A549 (cell line): ENCODE results near the gene CLIC5. TPM values are rescaled to one million over a fixed set of nuclear protein-coding genes. Genes with fewer than 3 reads are reported as not detected.

Source experiments
- ATAC-seq, 2 experiments: fragments of 200-7000 bp in 1 of 2; fragments of >200 bp in 1 of 2; cut with Nextera tagmentation in 1 of 2; cut with Tn5 transposase in 1 of 2; 3 replicates each; pipeline versions ENCODE4 v1.8.0 to v1.9.1; 2018 to 2020; ENCODE audit warnings: mild to moderate bottlenecking in 1 of 2, moderate library complexity in 1 of 2
- CTCF ChIA-PET: fragments of 300-600 bp; sonication (Branson Sonifier 250); formaldehyde crosslinking; extraction: SDS; loops from one replicate; lab custom pipeline; 2021; ENCODE audit warnings: antibody characterized with exemption, inconsistent platforms; lab: Yijun Ruan, JAX
- POLR2A ChIA-PET: fragments of 350-600 bp; formaldehyde crosslinking; extraction: SDS; loops from one replicate; lab custom pipeline; 2021; ENCODE audit warnings: antibody characterized with exemption, inconsistent platforms; lab: Yijun Ruan, JAX
- DNase-seq, 2 experiments: peaks; one replicate each; pipeline versions ENCODE4 v3.0.0 to v3.0.0-alpha.2; 2011 to 2016; ENCODE audit warnings: low read depth in 1 of 2, low spot score in 1 of 2
- FAIRE-seq: peaks from 2 replicates; lab custom pipeline; 2011; peaks lifted over from hg19 to GRCh38; lab: Jason Lieb, UNC
- H3K27ac ChIP-seq, 2 experiments: fragments of >200 bp; sonication (Bioruptor Twin); formaldehyde crosslinking; 3 replicates each; pipeline ENCODE4 v1.5.1; 2016 to 2017
- H3K4me1 ChIP-seq: fragments of >200 bp; sonication (Bioruptor Twin); formaldehyde crosslinking; 3 replicates; pipeline ENCODE4 v1.6.1; 2016
- H3K4me2 ChIP-seq: fragments of >200 bp; sonication (Bioruptor Twin); formaldehyde crosslinking; 3 replicates; pipeline ENCODE4 v1.6.1; 2016
- H3K4me3 ChIP-seq: fragments of >200 bp; sonication (Bioruptor Twin); formaldehyde crosslinking; 3 replicates; pipeline ENCODE4 v1.5.1; 2016
- H3K9me3 ChIP-seq: fragments of >200 bp; sonication (Bioruptor Twin); formaldehyde crosslinking; 3 replicates; pipeline ENCODE4 v1.6.1; 2016
- BHLHE40 ChIP-seq: IDR thresholded peaks from 2 replicates; pipeline ENCODE4 v1.6.1; 2012; ENCODE audit warnings: low read depth, low read length, inconsistent platforms
- CHD2 ChIP-seq: fragments of 150-350 bp; IDR thresholded peaks from 2 replicates; pipeline ENCODE4 v1.6.1; 2014; ENCODE audit warnings: low read length; ENCODE audit not compliant: partially characterized antibody
- CHD4 ChIP-seq: fragments of 200-600 bp; sonication (generic); IDR thresholded peaks from 2 replicates; pipeline ENCODE4 v1.6.1; 2016; ENCODE audit warnings: antibody characterized with exemption, mild to moderate bottlenecking, borderline replicate concordance
- E2F6 ChIP-seq: IDR thresholded peaks from 2 replicates; pipeline ENCODE4 v1.6.1; 2012; ENCODE audit warnings: low read depth, borderline replicate concordance
- FOXS1 ChIP-seq: fragments of 250-450 bp; sonication (Bioruptor Pico); IDR thresholded peaks from 2 replicates; pipeline ENCODE4 v1.5.0; 2020; ENCODE audit warnings: mild to moderate bottlenecking, moderate library complexity
- HES2 ChIP-seq: fragments of >200 bp; sonication (Bioruptor Twin); formaldehyde crosslinking; IDR thresholded peaks from 2 replicates; pipeline ENCODE4 v1.6.1; 2016
- HEYL ChIP-seq: fragments of 250-450 bp; sonication (Bioruptor Pico); IDR thresholded peaks from 2 replicates; pipeline ENCODE4 v1.8.0; 2021; ENCODE audit warnings: mild to moderate bottlenecking, moderate library complexity
- HOXA7 ChIP-seq: fragments of 250-450 bp; sonication (Bioruptor Pico); IDR thresholded peaks from 2 replicates; pipeline ENCODE4 v1.5.0; 2020; ENCODE audit warnings: mild to moderate bottlenecking, moderate library complexity
- HOXB13 ChIP-seq: fragments of 250-450 bp; sonication (Bioruptor Pico); IDR thresholded peaks from 2 replicates; pipeline ENCODE4 v1.5.0; 2020; ENCODE audit warnings: low read depth, mild to moderate bottlenecking, moderate library complexity
- HOXB5 ChIP-seq: fragments of 250-450 bp; sonication (Bioruptor Pico); IDR thresholded peaks from 2 replicates; pipeline ENCODE4 v1.5.0; 2020; ENCODE audit warnings: mild to moderate bottlenecking, moderate library complexity
- JUNB ChIP-seq: fragments of >200 bp; sonication (Bioruptor Twin); formaldehyde crosslinking; IDR thresholded peaks from 2 replicates; pipeline ENCODE4 v1.6.1; 2016
- KDM1A ChIP-seq: fragments of 200-600 bp; sonication (generic); IDR thresholded peaks from 2 replicates; pipeline ENCODE4 v1.6.1; 2016; ENCODE audit warnings: low read depth, mild to moderate bottlenecking
- MAFK ChIP-seq: fragments of 450-650 bp; IDR thresholded peaks from 2 replicates; pipeline ENCODE4 v1.6.1; 2014; ENCODE audit not compliant: partially characterized antibody
- MAX ChIP-seq: IDR thresholded peaks from 2 replicates; pipeline ENCODE4 v1.6.1; 2012
- MAZ ChIP-seq: fragments of 150-350 bp; IDR thresholded peaks from 2 replicates; pipeline ENCODE4 v1.6.1; 2014; ENCODE audit warnings: antibody characterized with exemption, low read depth, low read length, borderline replicate concordance
- MYC ChIP-seq: IDR thresholded peaks from 2 replicates; pipeline ENCODE4 v1.6.1; 2012; ENCODE audit warnings: mild to moderate bottlenecking, inconsistent platforms, low read length, improper control_type of control experiment, borderline replicate concordance
- NFE2L2 ChIP-seq: fragments of 150-350 bp; conservative IDR thresholded peaks from 2 replicates; pipeline ENCODE4 v1.6.1; 2014; ENCODE audit warnings: low read length
- NPAS2 ChIP-seq: fragments of 250-450 bp; sonication (Bioruptor Pico); IDR thresholded peaks from 2 replicates; pipeline ENCODE4 v1.8.0; 2022; ENCODE audit warnings: mild to moderate bottlenecking, moderate library complexity, borderline replicate concordance
- NR3C1 ChIP-seq: fragments of >200 bp; sonication (Bioruptor Twin); formaldehyde crosslinking; IDR thresholded peaks from 3 replicates; pipeline ENCODE4 v1.6.1; 2017
- PHF8 ChIP-seq: fragments of 200-600 bp; sonication (generic); IDR thresholded peaks from 2 replicates; pipeline ENCODE4 v1.6.1; 2016; ENCODE audit warnings: low read depth, mild to moderate bottlenecking, antibody characterized with exemption, moderate library complexity, borderline replicate concordance
- POLR2A ChIP-seq: IDR thresholded peaks from 2 replicates; pipeline ENCODE4 v1.6.1; 2012; ENCODE audit warnings: mild to moderate bottlenecking, low read length
- RARB ChIP-seq: fragments of 250-450 bp; sonication (Bioruptor Pico); IDR thresholded peaks from 2 replicates; pipeline ENCODE4 v1.8.0; 2021; ENCODE audit warnings: mild to moderate bottlenecking, moderate library complexity
- RCOR1 ChIP-seq: fragments of 150-350 bp; IDR thresholded peaks from 2 replicates; pipeline ENCODE4 v1.6.1; 2014; ENCODE audit warnings: antibody characterized with exemption, low read length, low read depth
- RFX5 ChIP-seq: fragments of 450-650 bp; IDR thresholded peaks from 2 replicates; pipeline ENCODE4 v1.7.1; 2014; ENCODE audit warnings: antibody characterized with exemption, mild to moderate bottlenecking, moderate library complexity
- SMC3 ChIP-seq: fragments of >200 bp; sonication (Bioruptor Twin); formaldehyde crosslinking; IDR thresholded peaks from 3 replicates; pipeline ENCODE4 v1.6.1; 2018; ENCODE audit warnings: inconsistent platforms
- SREBF2 ChIP-seq: fragments of 450-650 bp; IDR thresholded peaks from 2 replicates; pipeline ENCODE4 v1.6.1; 2014; ENCODE audit warnings: mild to moderate bottlenecking, moderate library complexity
- TFCP2L1 ChIP-seq: fragments of 250-450 bp; sonication (Bioruptor Pico); IDR thresholded peaks from 2 replicates; pipeline ENCODE4 v1.5.0; 2021; ENCODE audit warnings: mild to moderate bottlenecking
- TP53 ChIP-seq: fragments of 250-450 bp; sonication (Bioruptor Pico); IDR thresholded peaks from 2 replicates; pipeline ENCODE4 v1.5.0; 2021; ENCODE audit warnings: mild to moderate bottlenecking, moderate library complexity
- WGBS: methylation state at CpG from one replicate; pipeline ENCODE4 v1.1.6; 2017; ENCODE audit errors: missing lambda C conversion rate; 5-methylcytosine and 5-hydroxymethylcytosine counted together
- polyA plus RNA-seq, 4 experiments: library from polyadenylated mRNA; depleted of rRNA in 3 of 4; stranded (reverse); fragments of >200 nt; fragmentation: RNase III in 1 of 4; extraction: RNeasy Plus Mini Kit Qiagen cat#74134 plus additional on column Dnase treatment in 1 of 4; gene quantifications; 2 replicates in 3 of 4; 3 replicates in 1 of 4; pipeline ENCODE4 v1.2.3, GENCODE V29; 2011 to 2017

Gene CLIC5
- polyA plus RNA-seq, 2 of the 4 experiments (the other 2 are of a cell fraction): not detected

- TF ChIP-seq CHD2 (no peak), TP53 (CRISPR knock-in tag) (no peak), JUNB (no peak), POLR2A (no peak), RCOR1 (no peak), RFX5 (no peak), TFCP2L1 (CRISPR knock-in tag) (no peak), PHF8 (no peak), HOXB5 (CRISPR knock-in tag) (no peak), MAX (no peak), NR3C1 (no peak), MAZ (no peak), SMC3 (no peak), HOXB13 (CRISPR knock-in tag) (no peak), RARB (CRISPR knock-in tag) (no peak), NPAS2 (CRISPR knock-in tag) (no peak), HEYL (CRISPR knock-in tag) (no peak)
- H3K4me2 ChIP-seq: no peak overlapping the region
- WGBS: 17% methylated on average over 8 of the region's 8 CpGs
- POLR2A ChIA-PET: no interaction called here
- no peaks in the 10 kb centered on the region for H3K4me1 ChIP-seq
- H3K9me3 ChIP-seq: no peaks in the 10 kb centered on the region
- H3K4me3 ChIP-seq: no peak overlapping the region
- H3K27ac ChIP-seq: no peak overlapping the region
- CTCF ChIA-PET: interaction anchor here (1.2 kb wide), 1 partner anchor 1195 kb away, joined by 3 read pairs; no protein-coding TSS in a partner anchor
- FAIRE-seq: no peak
- ATAC-seq: no peak
- no peak for DNase-seq
Measured at GRCh38 chr6:45850378-45851033, 165.2 kb downstream of the CLIC5 start.

GRCh38 chr6:45845567-45845966, 170.1 kb downstream of the CLIC5 start:
- FAIRE-seq (no peak), DNase-seq (no peak), ATAC-seq (no peak)
- H3K4me3 ChIP-seq: no peak overlapping the region
- WGBS: 40% methylated on average over 1 of the region's 1 CpG
- H3K9me3 ChIP-seq: no peaks in the 10 kb centered on the region
- H3K4me2 ChIP-seq: no peak overlapping the region
- TF ChIP-seq KDM1A (no peak), MAX (no peak), MYC (no peak), HES2 (no peak), RFX5 (no peak), TFCP2L1 (CRISPR knock-in tag) (no peak), NFE2L2 (no peak), BHLHE40 (no peak), MAFK (no peak), SMC3 (no peak), POLR2A (no peak), MAZ (no peak), PHF8 (no peak), FOXS1 (no peak), HOXB13 (CRISPR knock-in tag) (no peak), SREBF2 (no peak), CHD4 (no peak), E2F6 (no peak), HOXA7 (no peak)
- POLR2A ChIA-PET: no interaction called here
- CTCF ChIA-PET: no interaction called here
- H3K4me1 ChIP-seq: no peaks in the 10 kb centered on the region
- H3K27ac ChIP-seq: no peak overlapping the region
